Kidney glomerular epithelial cell (primary cell): ENCODE data around the gene CUL2.
"Not testable (repeated sequence)": the region's sequence is repeated elsewhere in the genome, so short reads cannot be mapped to it uniquely, and the experiment has no call there.

ENCODE experiments used
- DNase-seq: peaks from one replicate; lab custom pipeline; 2025; lab: John Stamatoyannopoulos, UW

CUL2 gene

GRCh38 chr10:35079763-35080162, 10.4 kb downstream of the CUL2 start:
- peak; percentile 46 for DNase-seq

GRCh38 chr10:35079265-35079664, 10.9 kb downstream of the CUL2 start:
- DNase-seq, result no peak

GRCh38 chr10:35075228-35075627, 14.9 kb downstream of the CUL2 start:
- DNase-seq, result no peak

- peak; percentile 63 for DNase-seq
Observed at GRCh38 chr10:35074266-35074665, 15.9 kb downstream of the CUL2 start.

GRCh38 chr10:35070521-35070920, 19.6 kb downstream of the CUL2 start:
- DNase-seq, result no peak

GRCh38 chr10:35063837-35064454, 26.2 kb downstream of the CUL2 start:
- DNase-seq, result no peak

- DNase-seq, result no peak
Observed at GRCh38 chr10:35059481-35059880, 30.7 kb downstream of the CUL2 start.

GRCh38 chr10:35058686-35059085, 31.5 kb downstream of the CUL2 start:
- no peak for DNase-seq

GRCh38 chr10:35058134-35058533, 32.0 kb downstream of the CUL2 start:
- DNase-seq, result peak; percentile 81

- no peak for DNase-seq
Observed at GRCh38 chr10:35056686-35057085, 33.5 kb downstream of the CUL2 start.

GRCh38 chr10:35056133-35056532, 34.0 kb downstream of the CUL2 start:
- DNase-seq, result no peak

GRCh38 chr10:35050568-35050967, 39.6 kb downstream of the CUL2 start:
- DNase-seq, result no peak

GRCh38 chr10:35046074-35046473, 44.1 kb downstream of the CUL2 start:
- no peak for DNase-seq

GRCh38 chr10:35045275-35045674, 44.9 kb downstream of the CUL2 start:
- DNase-seq, result not testable (repeated sequence)

- DNase-seq, result no peak
Observed at GRCh38 chr10:35043796-35044344, 46.3 kb downstream of the CUL2 start.

- DNase-seq, result no peak
Observed at GRCh38 chr10:35042783-35043182, 47.4 kb downstream of the CUL2 start.

- DNase-seq, result no peak
Observed at GRCh38 chr10:35041502-35041879, 48.6 kb downstream of the CUL2 start.

- DNase-seq, result no peak
Observed at GRCh38 chr10:35040760-35041501, 49.2 kb downstream of the CUL2 start.

GRCh38 chr10:35037104-35037503, 53.0 kb downstream of the CUL2 start:
- no peak for DNase-seq

- no peak for DNase-seq
Observed at GRCh38 chr10:35035606-35036005, 54.5 kb downstream of the CUL2 start.

GRCh38 chr10:35027567-35027966, 62.6 kb downstream of the CUL2 start:
- no peak for DNase-seq

- no peak for DNase-seq
Observed at GRCh38 chr10:35025916-35026315, 64.2 kb downstream of the CUL2 start.

- no peak for DNase-seq
Observed at GRCh38 chr10:35020481-35020880, 69.7 kb downstream of the CUL2 start.
